Hematopoietic multipotent progenitor cell treated with erythropoietin and hydrocortisone succinate and interleukin-3 and kit ligand, for 8 days (in vitro differentiated cells): ENCODE data around the gene APBA2.

Experiments used
- DNase-seq: peaks from one replicate; pipeline ENCODE4 v3.0.0-alpha.2; 2015

Gene APBA2

GRCh38 chr15:29110733-29111132 lies 225.0 kb downstream of the APBA2 start:
- no peak for DNase-seq

DNA sequence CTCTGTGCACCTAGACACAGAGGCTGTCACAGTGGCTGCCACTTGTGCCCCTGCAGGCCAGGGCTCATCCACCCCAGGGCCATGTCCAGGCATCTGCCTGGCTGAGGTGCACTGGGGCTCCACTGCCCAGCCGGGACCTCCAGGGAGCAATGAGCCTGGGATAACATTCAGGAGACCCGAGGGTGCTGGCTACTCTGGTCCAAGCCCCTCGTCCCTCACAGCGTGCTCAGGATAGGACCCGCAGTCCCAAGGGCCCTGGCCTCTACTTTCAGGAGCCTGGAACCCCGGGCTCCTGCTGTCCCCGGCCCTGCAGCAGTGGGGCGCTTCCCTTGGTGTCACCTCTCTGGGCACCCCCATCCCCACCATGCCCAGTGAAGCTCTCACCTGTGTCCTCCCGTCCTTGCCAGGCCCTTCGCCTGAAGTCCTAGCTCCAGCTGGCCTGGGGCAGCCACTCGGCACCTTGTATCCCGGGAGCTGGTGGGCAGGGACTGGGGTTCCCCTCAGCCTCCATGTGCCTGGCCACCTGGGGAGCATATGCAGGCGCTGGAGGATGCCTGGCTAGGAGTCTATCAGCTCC lies 226.0 kb downstream of the APBA2 start:
- DNase-seq, result no peak

DNA sequence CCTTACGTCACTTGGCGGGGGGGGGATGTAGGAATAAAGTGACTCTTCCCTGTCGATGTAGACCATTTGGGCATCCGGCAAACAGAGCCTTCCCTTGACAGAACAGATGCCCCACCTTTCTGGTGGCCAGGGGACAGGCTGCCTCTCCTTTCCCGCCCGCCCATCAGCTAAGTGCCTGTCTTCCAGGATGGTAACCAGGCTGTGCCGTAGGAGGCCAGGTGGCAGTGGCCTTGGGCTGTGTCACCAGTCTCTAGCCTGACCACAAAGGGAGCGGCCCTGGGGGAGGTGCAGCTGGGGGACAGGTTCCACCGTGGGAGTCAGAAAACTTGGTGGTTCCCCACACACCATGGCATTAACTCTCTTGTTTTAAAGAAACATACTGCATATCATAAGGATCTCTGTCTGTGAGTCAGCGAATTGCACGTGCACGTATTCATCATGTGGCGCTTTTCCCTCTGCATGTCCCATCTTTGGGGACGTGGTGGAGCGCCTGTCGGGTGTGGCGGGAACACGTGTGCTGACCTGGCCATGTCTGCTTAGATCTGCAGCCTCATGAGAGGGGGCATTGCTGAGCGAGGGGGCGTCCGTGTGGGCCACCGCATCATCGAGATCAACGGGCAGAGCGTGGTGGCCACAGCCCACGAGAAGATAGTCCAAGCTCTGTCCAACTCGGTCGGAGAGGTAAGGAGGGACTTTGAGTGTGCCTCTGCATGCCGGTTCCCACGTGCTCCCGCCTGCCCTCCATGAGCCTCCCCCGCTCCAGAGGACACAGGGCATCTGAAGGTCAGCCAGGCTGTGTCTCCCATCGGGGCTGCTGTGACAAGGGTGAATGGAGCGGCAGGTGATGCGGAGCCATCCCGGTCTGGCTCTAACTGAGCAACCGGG lies 227.8 kb downstream of the APBA2 start:
- DNase-seq, result peak; percentile 2

- no peak for DNase-seq
Observed at GRCh38 chr15:29114221-29115092, 228.7 kb downstream of the APBA2 start.

DNA sequence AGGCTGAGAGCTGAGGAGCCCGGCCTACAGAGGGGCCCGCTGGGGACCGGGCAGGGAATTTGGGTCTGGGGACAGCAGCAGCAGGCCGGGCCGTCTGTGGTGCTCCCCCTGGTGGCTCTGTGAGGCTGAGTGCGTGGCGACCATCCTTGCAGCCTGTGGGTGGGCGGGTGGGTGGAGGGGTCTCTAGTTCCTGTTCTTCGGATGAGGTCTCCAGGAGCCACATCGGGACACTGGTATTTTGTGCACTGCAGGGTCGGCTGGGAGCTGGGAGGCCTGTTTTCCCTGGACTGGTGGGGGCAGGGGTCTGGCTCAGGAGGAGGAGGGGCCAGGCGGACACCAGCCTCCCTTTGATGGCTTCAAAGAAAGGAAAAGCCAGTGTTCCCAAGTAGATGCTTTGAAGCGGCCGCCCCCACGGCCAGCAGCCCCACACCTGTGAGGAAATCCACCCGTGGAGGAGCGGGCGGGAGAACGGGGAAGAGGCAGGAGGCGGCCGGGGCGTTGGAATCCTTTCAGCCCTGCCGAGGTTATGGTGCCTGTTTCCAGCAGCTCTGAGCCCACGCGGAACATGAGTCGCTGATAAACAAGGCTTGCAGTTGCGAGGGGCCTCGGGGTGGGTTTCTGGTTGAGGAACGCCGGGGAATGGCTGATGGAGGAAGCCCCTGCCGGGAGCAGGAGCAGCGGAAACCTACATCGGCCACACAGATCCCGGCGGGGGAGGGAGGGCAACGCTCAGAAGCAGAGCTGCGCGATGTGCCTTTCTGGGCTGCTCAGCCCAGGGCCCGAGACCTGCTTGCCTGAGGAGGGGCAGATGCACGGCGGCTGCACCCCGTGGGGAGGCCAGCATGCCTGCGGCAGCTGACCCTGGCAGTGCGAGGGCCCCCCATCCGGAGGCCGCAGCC lies 229.6 kb downstream of the APBA2 start:
- DNase-seq, result no peak

- DNase-seq, result no peak
Observed at GRCh38 chr15:29116970-29117700, 231.4 kb downstream of the APBA2 start.

DNA sequence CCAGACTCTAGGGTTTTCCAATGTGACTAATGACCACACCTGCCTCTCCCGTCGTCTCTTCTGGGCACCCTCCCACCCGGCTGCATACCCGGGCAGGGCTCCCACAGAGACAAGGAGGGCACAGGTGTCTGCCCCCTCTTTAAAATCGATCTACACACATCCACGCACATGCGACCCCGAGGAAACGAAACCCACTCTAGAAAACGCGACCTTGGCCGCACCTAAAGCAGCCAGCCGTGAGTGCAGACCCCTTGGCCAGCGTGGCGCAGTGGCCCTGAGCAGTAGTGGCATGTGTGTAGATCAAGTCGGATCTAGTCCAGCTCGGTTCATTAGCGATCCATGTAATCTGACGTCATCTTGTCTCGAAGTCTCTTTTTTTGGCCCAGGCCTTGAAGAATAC lies 232.0 kb downstream of the APBA2 start:
- DNase-seq, result no peak

GRCh38 chr15:29119847-29120246 lies 234.1 kb downstream of the APBA2 start:
- DNase-seq, result no peak

- DNase-seq, result no peak
Observed at GRCh38 chr15:29120593-29121368, 235.0 kb downstream of the APBA2 start.

- no peak for DNase-seq
Observed at GRCh38 chr15:29121369-29121656, 235.5 kb downstream of the APBA2 start.

DNA sequence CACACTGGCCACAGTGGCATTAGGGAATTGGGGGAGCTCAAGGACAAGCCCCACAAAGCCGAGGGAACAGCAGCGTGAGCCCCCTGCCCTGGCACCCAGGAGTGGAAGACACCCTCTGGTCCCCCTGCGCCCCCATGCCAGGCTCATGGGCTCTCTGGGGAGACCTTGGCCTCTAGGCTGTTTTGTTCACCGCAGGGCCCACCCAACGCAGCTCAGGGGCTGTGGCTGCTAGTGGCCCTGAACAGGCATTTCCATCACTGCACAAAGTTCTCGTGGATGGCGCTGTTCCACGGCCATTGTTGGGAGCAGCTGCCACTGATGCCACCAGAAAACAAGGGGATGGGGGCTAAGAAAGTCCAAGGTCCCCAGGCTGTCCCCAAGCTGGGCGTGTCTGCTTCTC lies 236.1 kb downstream of the APBA2 start:
- DNase-seq, result no peak

DNA sequence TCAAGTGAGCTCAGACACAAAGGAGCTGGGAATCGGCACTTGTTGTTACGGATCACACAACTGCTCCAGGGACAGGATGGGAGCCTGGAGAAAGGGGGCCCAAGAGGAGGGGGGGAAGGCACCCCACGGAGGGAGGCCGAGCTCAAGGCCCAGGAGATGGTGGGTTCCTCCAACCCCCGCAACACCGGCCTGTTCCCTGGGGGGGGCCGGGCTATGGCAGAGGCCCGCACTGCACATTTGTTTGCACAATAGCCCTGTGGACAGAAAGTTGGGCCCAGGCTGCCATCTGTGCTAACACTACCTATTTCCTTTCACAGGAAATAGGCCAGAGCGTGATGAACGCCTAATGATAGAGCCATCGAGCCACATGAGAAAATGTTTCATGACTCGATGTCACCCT lies 236.7 kb downstream of the APBA2 start:
- DNase-seq, result no peak

DNA sequence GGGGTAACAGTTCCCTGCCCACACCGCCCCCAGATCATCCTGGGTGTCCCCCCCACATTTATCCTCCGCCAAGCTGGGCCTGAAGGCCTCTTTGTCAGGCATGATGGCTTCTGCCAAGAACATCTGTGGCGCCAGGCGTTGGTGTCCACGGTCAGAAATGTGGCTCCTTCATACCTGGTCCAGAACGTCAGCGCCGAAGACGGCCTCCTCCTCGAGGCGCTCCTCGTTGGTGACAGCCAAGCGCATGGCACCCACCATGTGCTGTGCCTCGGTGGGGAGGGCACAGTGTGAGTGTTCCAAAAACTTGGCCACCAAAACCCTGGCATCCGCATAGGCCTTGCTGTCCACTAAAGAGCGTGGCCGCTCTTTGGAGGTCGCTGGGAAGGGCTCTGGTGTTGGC lies 237.4 kb downstream of the APBA2 start:
- DNase-seq, result no peak

GRCh38 chr15:29123991-29124390 lies 238.2 kb downstream of the APBA2 start:
- no peak for DNase-seq

GRCh38 chr15:29124581-29125381 lies 239.0 kb downstream of the APBA2 start:
- no peak for DNase-seq

DNA sequence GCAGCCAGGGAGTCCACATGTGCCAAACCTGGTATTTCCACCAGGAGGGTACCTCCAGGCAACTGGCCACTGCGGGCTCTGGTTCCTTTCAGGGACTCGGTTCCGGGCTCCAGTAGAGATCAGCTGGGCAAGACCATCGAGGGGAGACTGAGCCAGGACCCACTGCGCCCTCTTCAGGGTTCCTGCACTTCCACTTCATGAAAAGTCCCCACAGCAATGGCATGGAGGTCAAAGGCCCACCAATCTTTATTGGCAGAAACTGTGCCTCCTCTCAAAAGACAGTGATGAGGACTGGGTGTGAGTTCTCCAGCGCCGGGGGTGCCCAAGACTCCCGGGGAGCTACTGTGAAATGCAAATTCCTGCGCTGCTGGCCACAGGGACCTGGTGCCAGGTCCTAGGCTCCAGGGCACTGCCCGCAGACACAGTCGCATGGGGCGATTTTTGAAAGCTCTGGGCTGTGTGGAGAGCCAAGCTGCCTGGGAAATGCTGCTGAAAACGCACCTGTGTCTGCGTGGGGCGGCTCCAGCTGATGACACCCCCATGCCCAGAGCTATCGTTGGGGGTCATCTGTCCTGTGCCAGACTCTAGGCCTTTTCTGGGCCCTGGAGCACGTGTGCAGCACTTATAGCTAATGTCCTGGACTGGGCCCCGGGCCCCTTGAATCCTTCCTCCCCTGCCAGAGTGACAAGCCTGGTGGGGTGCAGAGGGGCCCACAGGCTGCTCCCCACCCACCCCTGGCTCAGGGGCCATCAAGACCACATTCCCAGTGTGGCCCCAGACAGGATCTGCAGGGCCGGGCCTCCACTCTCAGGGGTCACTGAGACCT lies 239.8 kb downstream of the APBA2 start:
- no peak for DNase-seq

DNA sequence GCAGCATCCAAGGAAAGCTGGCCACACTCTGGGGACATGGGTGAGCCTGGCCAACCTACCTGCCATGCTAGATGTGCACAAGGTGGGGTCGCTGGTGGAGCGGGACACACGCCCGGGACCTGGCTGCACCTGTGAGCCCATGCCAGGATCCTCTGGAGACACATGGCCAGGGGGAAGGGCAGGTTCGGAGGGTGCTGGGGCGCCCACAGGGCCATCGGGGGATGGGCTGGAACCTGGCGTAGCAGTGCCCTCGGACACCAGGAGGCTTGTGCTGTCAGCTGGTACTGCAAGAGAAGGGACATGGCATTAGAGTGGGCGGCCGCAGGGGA lies 240.4 kb downstream of the APBA2 start:
- no peak for DNase-seq

DNA sequence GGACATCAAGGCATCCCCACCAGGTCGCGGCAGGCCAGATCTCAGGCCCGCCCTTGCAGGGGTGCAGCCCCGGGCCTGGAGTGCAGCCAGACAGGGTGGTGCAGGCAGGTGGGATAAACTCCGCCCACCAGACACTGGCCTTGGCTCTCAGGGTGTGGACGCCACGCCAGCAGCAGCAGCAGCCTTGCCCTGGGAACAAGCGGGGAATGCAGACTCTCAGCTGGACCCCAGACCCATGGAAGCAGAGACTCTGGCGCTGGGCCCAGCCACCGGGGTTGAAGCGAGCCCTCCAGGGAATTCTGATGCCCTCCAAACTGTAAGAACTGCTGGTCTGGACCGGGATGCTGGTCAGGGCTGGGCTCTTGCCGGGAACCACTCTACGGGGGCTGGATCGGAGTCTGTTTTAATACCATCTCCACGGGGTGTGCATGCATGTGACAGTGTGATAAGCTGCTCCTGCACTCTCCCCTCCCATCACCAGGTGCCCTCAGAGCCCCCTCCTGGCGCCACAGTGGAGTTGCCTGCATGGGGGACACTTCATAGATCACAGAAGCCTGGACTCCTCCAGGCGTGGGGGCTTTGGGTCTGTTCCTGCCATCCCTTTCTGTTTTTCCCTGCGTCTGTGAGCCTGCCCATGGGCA lies 241.2 kb downstream of the APBA2 start:
- peak; percentile 7 for DNase-seq
